Measurements from ENCODE around the gene BROX. TPM values are rescaled to one million over a fixed set of nuclear protein-coding genes. Genes with fewer than 3 reads are reported as not detected.

Gene BROX
- total and polyA plus RNA-seq, 2 donors (not counting 3 experiments of a cell fraction or from before 2014, with no cell fraction given): 7.3 to 39.7 TPM

- Histone ChIP-seq H3K9me1 (replicated peaks; ENCODE audit: control insufficient read depth, extremely low read depth, insufficient read depth, low read length) (no peaks in the 10 kb centered on the region), H3K27me3 (ENCODE audit: control insufficient read depth in 2 of 2, insufficient read depth in 2 of 2, low read length in 2 of 2) (no peaks in the 10 kb centered on the region), H3K36me3 (ENCODE audit: control insufficient read depth in 2 of 2, extremely low read depth in 1 of 2, insufficient read depth in 2 of 2, low read length in 2 of 2) (no peaks in the 10 kb centered on the region), H3K4me1 (ENCODE audit: control insufficient read depth, extremely low read depth, insufficient read depth, low read length) (peaks cover 2% of the 10 kb centered on the region), H3K4me2 (ENCODE audit: insufficient read depth, low read length) (no peak overlapping the region), H2AFZ (ENCODE audit: low read depth, low read length) (no peak overlapping the region), H3K27ac (ENCODE audit: insufficient read depth, low read depth, low read length) (no peak overlapping the region), H3K79me2 (ENCODE audit: control insufficient read depth, insufficient read depth, low read length) (no peaks in the 10 kb centered on the region), H3K9me3 (replicated peaks; ENCODE audit: control insufficient read depth, insufficient read depth, low read length) (no peaks in the 10 kb centered on the region), H3K9ac (replicated peaks; ENCODE audit: extremely low read depth, insufficient read depth, low read length) (no peak overlapping the region), H3K4me3 (replicated peaks in 1 of 3; ENCODE audit: insufficient read depth in 1 of 3, low read depth in 1 of 3, low read length in 3 of 3) (no peak overlapping the region), H4K20me1 (replicated peaks; ENCODE audit: control insufficient read depth, extremely low read depth, insufficient read depth, low read length) (no peaks in the 10 kb centered on the region)
- intact Hi-C loops (cut with micrococcal nuclease) (no loop called here), dilution Hi-C loops (cut with MboI; ENCODE audit: extremely low pct_ligation_motif_present, low sequenced_read_pairs) (no loop called here)
- ChIA-PET CTCF (interaction anchor here (1.2 kb wide), 1 partner anchor 351 kb away, joined by 4 read pairs; no protein-coding TSS in a partner anchor), POLR2A (no interaction called here)
- no TSS peak for BruUV-seq (replicated peaks)
- FAIRE-seq (no peak), DNase-seq (ENCODE audit: low read depth, low spot score) (no peak)
- TF ChIP-seq MAX (IDR thresholded peaks at IDR 0.05; ENCODE audit: insufficient read depth, insufficient read length) (no peak), POLR2A (IDR thresholded peaks at IDR 0.05; ENCODE audit: low read depth, low read length) (no peak), GATA2 (IDR thresholded peaks at IDR 0.05; ENCODE audit: insufficient read depth, insufficient read length, low read depth, low read length) (no peak), FOS (IDR thresholded peaks at IDR 0.05; ENCODE audit: borderline replicate concordance, insufficient read depth, low read length) (no peak), MYC (IDR thresholded peaks at IDR 0.05; ENCODE audit: low read depth, low read length) (no peak), POLR2AphosphoS5 (IDR thresholded peaks at IDR 0.05; ENCODE audit: insufficient read depth, low read depth, low read length) (no peak), EZH2 (IDR thresholded peaks at IDR 0.05; ENCODE audit: borderline replicate concordance, low read depth, low read length, severe bottlenecking) (no peak), JUN (IDR thresholded peaks at IDR 0.05; ENCODE audit: borderline replicate concordance, insufficient read depth, insufficient read length, low read depth) (no peak)
- TF ChIP-seq, protein P1, sequence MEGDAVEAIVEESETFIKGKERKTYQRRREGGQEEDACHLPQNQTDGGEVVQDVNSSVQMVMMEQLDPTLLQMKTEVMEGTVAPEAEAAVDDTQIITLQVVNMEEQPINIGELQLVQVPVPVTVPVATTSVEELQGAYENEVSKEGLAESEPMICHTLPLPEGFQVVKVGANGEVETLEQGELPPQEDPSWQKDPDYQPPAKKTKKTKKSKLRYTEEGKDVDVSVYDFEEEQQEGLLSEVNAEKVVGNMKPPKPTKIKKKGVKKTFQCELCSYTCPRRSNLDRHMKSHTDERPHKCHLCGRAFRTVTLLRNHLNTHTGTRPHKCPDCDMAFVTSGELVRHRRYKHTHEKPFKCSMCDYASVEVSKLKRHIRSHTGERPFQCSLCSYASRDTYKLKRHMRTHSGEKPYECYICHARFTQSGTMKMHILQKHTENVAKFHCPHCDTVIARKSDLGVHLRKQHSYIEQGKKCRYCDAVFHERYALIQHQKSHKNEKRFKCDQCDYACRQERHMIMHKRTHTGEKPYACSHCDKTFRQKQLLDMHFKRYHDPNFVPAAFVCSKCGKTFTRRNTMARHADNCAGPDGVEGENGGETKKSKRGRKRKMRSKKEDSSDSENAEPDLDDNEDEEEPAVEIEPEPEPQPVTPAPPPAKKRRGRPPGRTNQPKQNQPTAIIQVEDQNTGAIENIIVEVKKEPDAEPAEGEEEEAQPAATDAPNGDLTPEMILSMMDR (IDR thresholded peaks at IDR 0.05; ENCODE audit: extremely low read depth in 1 of 2, insufficient read depth in 1 of 2, low read depth in 1 of 2, low read length in 2 of 2): no peak
Measured at GRCh38 chr1:222772996-222773379, 60.6 kb downstream of the BROX start.

Data from endothelial cell of umbilical vein (primary cell).